Measurements from ENCODE around the gene BFAR.

DNA sequence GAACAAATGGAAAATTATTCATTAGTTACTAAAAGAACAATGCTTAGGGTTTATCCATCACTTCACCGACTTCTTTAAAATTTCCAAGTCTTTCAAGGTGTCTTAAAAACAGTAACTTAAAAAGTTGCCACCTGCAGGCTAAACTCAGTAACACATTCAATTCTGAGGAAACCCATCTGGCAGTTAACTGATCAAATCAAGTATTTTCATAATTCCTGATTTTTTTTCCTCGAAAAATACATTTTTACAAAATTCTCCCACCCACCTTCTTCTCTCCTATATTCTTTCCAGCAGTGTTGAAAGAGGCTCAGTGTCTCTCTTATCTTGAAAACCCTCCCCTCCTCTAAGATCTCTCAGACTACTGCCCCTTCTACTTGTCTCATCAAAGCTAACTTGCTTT is 32.6 kb upstream of the BFAR start:
- TF ChIP-seq, protein P1, sequence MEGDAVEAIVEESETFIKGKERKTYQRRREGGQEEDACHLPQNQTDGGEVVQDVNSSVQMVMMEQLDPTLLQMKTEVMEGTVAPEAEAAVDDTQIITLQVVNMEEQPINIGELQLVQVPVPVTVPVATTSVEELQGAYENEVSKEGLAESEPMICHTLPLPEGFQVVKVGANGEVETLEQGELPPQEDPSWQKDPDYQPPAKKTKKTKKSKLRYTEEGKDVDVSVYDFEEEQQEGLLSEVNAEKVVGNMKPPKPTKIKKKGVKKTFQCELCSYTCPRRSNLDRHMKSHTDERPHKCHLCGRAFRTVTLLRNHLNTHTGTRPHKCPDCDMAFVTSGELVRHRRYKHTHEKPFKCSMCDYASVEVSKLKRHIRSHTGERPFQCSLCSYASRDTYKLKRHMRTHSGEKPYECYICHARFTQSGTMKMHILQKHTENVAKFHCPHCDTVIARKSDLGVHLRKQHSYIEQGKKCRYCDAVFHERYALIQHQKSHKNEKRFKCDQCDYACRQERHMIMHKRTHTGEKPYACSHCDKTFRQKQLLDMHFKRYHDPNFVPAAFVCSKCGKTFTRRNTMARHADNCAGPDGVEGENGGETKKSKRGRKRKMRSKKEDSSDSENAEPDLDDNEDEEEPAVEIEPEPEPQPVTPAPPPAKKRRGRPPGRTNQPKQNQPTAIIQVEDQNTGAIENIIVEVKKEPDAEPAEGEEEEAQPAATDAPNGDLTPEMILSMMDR (IDR thresholded peaks at IDR 0.05; ENCODE audit: low read length): peak; percentile 49
- no peak for TF ChIP-seq EZH2 (IDR thresholded peaks at IDR 0.05; ENCODE audit: borderline replicate concordance, low read length)
